GM18526 (cell line): ENCODE results near the gene CACNA2D3.

ENCODE experiments used
- POLR2A ChIP-seq: IDR thresholded peaks from 3 replicates; pipeline ENCODE4 v1.6.1; 2011; ENCODE audit not compliant: insufficient read length; ENCODE audit errors: extremely low read depth

The CACNA2D3 gene

DNA sequence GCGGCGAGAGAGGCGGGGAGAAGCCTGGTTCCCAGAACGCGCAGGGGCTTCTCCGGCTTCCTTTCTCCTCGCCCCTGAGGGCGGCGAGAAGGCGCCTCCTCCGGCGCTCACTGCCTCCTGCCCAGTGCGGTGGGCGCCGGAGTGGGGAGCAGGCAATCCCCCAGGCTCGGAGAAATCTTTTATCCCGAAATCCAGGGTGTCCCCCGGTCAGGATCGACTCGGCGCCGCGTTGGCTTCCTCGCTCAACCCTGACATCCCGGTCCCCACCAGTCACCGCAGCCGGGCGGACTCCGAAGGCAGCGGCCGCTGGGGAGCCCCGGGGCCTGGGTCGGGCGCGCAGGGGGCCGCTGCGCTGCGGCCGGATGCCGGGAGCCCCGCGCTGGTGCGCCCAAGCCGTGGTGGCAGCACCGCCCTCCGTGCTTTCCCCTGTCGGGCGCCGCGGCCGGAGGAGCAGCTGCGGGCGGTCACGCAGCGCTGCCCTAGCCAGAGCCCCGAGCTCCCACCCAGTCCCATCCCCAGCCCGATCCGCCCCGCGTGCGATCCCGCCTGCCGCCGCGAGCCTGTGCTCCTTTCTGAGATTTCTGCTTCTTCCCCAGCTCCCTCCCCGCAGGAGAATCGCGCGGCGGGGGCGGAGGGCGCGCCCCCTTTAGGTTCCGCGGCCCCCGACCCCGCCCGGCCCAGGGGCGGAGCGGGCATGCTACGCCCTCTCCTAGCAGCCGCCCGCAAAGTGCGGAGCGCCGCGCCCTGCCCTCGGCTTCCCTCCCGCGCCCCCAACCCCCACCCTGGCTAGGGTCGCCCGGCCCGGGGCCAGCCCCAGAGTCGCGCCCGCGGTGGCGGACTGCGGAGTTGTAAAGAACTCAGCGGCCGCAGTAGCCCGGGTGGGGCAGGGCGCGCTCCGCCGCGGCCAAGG lies 683 bp upstream of the CACNA2D3 start:
- no peak for TF ChIP-seq POLR2A

DNA sequence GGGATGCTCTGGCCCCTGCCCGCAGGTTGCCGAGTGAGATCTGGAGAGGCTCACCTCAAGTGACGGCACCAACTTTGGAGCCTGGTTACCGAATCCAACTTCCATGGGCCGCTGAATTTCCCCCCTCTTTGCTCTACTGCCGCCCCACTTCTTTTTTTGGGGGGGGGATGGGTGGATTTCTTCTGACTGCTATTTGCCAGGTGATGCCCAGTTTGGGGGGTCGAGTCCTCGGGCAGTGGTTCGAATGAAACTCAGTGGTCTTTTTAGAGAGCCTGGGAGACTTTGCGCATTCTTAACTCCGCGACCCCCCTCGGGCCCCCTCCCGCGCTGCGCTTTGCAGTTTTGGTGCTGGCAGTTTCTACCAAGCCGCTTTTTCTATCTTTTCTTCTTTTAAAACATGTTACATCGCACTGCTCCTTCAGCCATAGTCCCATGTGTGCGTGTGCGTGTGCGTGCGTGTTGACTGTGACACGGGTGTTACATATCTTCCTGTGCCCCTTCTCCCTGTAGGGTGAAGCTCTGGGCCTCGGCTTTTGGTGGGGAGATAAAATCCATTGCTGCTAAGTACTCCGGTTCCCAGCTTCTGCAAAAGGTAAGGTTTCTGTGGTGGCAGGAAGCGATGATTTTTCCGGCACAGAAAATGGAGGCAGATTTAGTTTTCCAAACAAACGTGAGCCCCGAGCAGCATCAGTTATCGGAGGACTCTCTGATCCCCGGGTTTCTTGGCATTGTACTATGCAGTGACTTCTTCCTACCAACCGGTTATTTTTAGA lies 837 bp downstream of the CACNA2D3 start:
- TF ChIP-seq POLR2A, result no peak

DNA sequence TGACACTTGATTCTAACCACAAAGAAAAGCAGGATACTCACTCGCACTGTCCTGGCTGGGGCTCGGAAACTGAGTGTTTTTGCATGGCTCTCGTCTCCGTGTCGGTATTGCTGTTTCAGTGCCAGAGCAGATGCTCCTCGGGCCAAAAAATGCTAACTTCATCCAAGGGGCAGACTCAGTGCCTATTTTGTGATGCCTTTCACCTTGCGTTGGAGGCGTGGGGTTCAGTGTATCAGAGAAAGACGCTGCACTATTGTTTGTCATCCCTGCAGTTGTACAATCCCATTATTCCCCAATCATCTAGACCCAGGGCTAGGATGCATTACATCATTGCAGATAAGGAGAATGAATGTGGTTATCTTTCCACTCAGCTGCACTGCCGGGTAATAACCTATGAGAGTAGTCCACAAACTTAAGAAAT lies 1.4 kb downstream of the CACNA2D3 start:
- no peak for TF ChIP-seq POLR2A

DNA sequence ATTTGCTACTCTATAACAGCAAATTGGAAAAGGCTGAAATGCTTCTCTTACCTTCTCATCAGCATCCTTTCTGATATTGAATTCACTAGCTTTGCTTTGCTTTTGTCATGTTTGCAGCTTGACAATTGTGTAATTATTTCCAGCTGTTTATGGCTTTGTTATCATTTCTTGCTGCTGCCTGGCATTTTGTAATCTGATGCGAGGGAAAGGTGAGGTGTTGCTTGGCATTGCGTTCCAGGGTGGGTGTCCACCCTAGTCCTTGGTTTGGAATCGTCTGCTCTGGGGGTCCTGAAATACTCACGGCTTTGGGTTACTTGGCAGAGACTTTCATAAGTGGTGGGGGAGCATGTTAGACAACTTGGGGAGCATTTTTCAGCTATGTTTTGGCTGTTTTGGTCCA lies 2.9 kb downstream of the CACNA2D3 start:
- TF ChIP-seq POLR2A, result no peak

DNA sequence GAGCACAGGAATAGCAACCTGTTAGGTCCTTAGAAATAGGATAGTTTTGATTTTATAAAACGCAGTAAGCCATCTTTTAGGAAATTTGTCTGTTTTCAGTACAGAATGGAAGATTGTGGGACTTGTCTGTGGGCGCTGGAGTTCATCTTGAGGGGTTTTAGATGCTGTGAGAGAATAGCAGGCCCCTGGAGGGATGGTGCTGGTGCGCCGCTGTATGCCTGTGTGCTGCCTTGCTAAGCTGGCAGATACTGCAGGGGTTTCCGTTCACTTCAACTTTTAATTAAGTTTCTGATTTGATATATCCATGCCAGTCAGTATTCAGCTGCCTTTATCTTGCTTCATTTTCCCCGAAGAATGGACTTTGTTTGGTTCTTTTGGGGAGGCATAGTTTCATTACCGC lies 4.2 kb downstream of the CACNA2D3 start:
- TF ChIP-seq POLR2A, result no peak

- TF ChIP-seq POLR2A, result no peak
Measured at GRCh38 chr3:54127499-54128056, 5.2 kb downstream of the CACNA2D3 start.

DNA sequence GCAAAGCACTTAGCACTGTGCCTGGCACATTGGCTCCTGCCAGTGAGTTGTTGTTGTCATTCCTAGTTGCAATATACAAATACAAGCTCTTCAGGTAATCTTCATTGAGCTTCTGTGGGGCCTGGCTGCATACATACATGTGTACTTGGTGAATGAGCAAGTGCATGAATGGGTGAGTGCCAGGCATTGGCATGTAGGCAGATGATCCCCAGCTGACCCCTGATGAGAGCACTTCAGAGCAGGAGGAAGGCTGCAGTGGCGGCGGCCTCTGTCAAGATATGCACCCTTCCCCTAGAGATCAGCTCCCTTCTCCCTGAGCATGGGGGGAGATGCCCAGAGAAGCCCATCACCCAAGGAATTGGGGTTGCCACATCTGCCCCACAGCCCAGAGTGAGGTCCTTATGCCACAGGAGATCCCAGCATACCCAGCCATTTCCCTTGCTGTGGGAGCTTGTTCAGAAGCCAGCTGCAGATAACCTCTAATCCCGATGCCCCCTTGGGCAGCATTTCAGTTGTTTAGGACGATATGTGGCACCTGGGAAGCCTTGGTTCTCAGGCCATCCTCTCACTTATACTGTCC lies 8.8 kb downstream of the CACNA2D3 start:
- TF ChIP-seq POLR2A, result no peak

DNA sequence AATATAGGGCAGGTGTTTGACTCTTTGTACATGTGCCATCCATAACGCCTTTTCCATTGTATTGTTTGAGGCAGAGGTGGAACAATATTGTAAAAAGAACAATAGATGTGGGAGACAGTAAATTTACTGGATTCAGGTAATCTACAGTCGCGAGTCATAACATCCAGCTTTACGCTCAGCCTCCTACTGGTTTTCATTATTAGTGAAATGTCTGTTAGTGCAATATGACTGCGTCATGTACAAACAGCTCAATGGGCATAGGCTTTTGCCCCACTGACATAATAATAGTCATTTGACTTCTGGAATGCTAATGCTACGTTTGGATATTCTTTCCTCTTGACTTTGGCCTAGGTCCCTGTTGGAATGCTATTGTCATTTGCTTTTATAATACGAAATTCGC lies 9.5 kb downstream of the CACNA2D3 start:
- TF ChIP-seq POLR2A, result no peak

GRCh38 chr3:54132685-54133084 lies 10.3 kb downstream of the CACNA2D3 start:
- no peak for TF ChIP-seq POLR2A

DNA sequence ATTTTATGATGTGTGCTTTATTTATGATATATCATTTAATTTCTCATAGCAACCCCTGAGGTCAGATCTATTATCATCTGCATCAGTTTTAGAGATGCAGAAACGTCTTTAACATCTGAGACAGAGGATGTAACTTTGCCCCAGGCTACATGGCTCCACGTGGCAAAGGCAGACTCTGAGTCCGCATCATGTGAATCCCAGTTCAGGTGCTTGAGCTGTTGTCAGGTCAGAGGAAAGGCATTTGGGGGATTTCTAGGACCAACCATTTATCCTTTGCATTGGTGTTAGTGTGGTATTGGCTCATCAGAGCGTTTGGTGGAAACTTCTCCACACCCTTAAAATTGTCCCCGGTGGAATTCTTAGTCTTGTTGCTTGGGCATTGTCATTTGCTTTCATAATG lies 10.8 kb downstream of the CACNA2D3 start:
- no peak for TF ChIP-seq POLR2A

- TF ChIP-seq POLR2A, result no peak
Measured at GRCh38 chr3:54134155-54134554, 11.8 kb downstream of the CACNA2D3 start.

DNA sequence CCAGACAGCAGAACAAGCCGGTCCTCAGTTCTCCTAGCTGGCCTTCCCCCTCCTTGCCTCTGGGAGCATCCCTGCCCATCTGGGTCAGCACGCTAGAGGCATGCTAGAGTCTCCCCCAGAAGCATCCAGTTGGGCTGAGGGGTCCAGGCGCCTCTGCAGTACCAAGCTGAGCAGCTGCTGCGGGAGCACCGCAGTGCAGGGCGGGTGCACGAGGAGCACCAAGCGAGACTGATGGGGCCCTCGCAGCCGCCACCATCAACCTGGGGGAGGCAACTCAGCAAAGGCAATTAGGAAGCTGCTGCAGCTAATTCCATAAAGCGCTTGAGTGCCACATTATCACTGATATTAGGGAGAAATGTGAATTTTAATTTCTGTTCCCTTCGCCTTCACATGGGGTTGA lies 12.4 kb downstream of the CACNA2D3 start:
- no peak for TF ChIP-seq POLR2A

DNA sequence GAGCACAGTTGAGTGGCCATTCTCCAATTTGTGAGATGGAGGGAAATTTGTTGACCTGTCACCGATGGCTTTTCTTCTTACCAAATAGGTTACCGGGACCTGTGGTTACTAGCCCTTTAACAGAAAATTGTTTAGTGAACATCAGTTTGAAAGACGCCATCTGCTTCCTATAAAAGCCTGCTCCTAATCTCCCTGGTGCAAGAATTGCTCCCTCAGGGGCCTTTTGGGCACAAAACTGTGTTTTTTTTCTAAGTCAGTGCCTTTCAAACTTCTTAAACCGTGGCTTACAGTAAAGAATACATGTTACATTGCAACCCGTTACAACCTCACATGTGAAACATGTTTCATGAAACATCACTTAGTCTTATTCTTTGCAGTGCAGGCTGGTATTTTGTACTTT lies 15.0 kb downstream of the CACNA2D3 start:
- TF ChIP-seq POLR2A, result no peak

DNA sequence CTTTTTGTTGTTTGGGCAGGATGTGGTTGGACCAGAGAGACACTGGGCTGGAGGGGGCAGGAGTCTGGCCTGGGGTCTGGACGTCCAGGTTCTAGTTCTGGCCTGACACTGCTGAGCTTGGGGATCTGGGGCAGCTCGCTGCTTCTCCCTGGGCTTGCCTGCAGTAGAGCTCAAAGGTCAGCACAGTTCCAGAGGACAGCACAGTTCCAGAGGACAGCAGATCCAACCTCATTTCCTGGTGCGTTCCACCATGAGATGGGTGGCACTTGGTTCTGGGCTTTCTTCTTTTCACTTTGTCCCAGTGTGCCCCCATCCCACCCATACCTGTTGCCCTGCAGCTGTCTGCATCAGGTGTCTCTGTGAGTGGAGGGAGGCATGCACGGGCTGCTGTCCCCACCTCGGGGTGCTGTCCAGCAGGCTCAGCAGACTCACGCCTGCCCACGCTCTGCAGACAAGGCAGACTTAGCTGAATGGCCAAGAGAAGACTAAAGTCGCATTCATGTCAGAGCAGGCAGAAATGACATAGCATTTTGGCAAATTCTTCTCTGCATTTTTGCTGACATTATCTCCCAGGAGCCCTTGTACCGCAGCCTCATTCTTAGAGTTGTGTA lies 16.7 kb downstream of the CACNA2D3 start:
- no peak for TF ChIP-seq POLR2A

DNA sequence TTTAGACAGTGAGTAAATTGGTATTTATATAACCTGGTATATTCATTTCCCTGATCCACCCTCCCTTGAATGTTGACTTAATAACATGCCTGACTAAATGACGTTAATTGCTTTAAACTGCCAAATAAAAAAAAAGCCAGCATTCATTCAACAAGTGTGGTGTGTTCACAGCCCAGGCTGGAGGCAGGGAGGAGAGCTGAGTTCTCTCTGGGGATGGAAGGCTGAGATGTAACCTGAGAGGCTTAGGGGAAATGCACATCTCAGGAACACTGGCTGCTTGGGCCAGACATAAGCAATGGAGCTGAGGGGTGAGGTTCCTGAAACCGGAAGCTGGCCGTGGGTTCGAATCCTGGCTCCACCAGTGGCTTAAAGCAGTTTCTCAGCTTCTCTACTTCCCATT lies 17.3 kb downstream of the CACNA2D3 start:
- TF ChIP-seq POLR2A, result no peak

DNA sequence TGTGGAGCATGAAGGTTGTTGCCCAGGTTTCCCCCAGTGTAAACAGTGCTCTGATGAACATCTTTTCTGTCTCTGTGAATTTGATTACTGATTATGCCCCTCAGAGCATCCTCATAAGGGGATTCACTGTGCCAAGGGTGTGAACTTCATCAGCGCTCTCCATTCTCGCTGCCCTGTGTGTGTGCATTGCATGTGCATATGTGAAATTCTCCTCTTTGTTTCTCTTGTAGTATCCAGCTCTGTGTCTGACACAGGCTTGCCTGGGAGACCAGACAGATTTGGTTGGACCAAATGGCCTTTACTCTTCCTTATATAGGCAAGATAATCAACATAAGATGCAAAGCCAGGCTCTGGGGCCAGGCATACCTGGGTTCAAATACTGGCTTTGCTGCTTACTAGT lies 21.9 kb downstream of the CACNA2D3 start:
- no peak for TF ChIP-seq POLR2A
